Adrenal gland (tissue), 5 donors: ENCODE data around the gene PEPD.

Experiments used
- POLR2A ChIP-seq, 2 donors: fragments of 450-650 bp; IDR thresholded peaks; one replicate each; pipeline ENCODE4 v1.6.1; 2017; ENCODE audit warnings: antibody characterized with exemption in 2 of 2, mild to moderate bottlenecking in 2 of 2, moderate library complexity in 1 of 2
- TF ChIP-seq, protein P1 (sequence below), 6 experiments: fragments of 450-650 bp in 4 of 6; fragments of 200-600 bp in 2 of 6; sonication (generic) in 1 of 6; IDR thresholded peaks; 1 replicate in 5 of 6; 2 replicates in 1 of 6; pipeline versions ENCODE4 v1.5.1 to v1.8.0; 2016 to 2021; ENCODE audit warnings: antibody characterized with exemption in 6 of 6, mild to moderate bottlenecking in 2 of 6, moderate library complexity in 1 of 6
- donor health status: DM: no; HTN: no; CAD: no.

DNA sequence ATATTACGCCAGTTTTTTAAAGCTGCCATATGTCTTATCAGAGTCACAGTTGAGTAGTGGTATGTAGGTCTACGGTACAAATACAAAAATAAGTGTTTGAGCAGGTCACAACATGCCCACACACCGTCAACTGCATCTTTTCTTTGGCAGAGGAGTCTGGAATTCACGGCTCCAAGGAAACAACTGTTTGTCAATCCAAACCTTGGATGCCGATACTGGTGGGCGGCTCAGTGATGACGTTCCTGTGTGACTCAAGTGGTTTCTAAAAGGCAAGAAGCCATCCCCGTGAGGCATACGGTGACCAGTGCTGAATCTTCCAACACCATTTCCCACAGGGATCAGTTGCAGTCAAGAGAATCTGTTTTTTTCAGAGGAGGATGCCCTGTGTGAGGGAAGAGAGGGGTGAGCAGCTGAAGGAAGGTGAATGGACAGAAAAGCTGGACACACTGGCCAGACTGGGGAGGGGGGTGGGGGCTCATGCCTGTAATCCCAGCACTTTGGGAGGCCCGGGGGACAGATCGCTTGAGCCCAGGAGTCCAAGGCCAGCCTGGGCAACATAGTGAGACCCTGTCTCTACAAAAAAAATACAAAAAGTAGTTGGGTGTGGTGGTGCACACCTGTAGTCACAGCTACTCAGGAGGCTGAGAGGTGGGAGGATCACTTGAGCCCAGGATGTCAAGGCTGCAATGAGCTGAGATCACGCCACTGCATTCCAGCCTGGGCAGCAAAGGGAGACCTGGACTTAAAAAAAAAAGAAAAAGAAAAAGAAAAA is 170.9 kb downstream of the PEPD start:
- TF ChIP-seq, protein P1, sequence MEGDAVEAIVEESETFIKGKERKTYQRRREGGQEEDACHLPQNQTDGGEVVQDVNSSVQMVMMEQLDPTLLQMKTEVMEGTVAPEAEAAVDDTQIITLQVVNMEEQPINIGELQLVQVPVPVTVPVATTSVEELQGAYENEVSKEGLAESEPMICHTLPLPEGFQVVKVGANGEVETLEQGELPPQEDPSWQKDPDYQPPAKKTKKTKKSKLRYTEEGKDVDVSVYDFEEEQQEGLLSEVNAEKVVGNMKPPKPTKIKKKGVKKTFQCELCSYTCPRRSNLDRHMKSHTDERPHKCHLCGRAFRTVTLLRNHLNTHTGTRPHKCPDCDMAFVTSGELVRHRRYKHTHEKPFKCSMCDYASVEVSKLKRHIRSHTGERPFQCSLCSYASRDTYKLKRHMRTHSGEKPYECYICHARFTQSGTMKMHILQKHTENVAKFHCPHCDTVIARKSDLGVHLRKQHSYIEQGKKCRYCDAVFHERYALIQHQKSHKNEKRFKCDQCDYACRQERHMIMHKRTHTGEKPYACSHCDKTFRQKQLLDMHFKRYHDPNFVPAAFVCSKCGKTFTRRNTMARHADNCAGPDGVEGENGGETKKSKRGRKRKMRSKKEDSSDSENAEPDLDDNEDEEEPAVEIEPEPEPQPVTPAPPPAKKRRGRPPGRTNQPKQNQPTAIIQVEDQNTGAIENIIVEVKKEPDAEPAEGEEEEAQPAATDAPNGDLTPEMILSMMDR (IDR thresholded peaks at IDR 0.05) = no peak
- TF ChIP-seq POLR2A (IDR thresholded peaks at IDR 0.05) = no peak
